Ammon's horn (tissue), 1 donor: ENCODE measurements around the gene NSD2.
A peak's percentile ranks its signal among the peaks of the same experiment; 100 is the strongest.
"Not testable (repeated sequence)": the region's sequence is repeated elsewhere in the genome, so short reads cannot be mapped to it uniquely, and the experiment has no call there.

ENCODE experiments used
- DNase-seq: peaks from one replicate; pipeline ENCODE4 v3.0.0-alpha.2; 2016; ENCODE audit warnings: low spot score

Gene NSD2

DNA sequence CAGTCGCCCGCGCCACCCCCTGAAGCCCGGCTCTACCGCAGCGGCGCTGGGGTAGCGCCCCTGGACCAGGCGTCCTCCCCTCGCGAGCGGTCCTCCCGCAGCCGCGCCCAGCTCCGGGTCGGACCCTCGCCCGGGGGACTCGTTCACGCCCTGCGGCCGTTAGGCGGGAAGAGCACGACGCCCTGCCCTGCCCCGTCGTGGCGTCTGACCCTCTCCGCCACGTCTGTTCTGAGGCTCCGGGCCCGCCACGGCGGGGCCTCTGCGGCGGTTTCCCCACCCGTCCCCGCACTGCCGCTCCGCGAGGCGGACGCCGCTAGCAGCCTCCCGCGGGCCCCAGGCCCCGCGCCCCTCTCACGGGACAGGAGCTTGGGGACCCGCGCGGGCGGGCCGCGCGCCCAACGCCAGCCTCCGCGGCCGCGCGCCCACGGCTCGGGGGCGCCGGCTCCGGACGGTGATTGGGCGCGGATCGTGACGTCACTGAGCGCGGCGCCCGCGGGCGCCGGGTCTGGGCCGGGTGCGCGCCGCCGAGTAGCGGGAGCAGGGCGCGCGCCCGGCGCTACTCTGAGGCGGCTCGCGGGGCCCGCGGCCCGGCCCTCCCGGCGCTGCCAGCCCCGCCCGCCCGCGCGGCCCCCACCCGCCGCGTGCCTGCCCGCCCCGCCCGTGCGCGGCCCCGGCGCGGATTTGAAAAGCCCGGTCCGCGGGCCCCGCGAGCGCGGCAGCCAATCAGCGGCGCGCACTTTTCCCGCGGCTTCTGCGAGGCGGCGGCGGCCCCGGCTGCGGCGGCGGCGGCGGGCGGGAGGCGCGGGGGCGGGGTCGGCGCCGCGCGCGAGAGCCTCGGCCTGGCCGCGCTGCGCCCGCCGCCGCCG, at the start of gene NSD2:
Gene NSD2 (plus strand): TSS at position 816 of the 866 bp plus-strand sequence. CDS start 29,262 bp downstream, outside the sequence.
- DNase-seq = peak; percentile 81

DNA sequence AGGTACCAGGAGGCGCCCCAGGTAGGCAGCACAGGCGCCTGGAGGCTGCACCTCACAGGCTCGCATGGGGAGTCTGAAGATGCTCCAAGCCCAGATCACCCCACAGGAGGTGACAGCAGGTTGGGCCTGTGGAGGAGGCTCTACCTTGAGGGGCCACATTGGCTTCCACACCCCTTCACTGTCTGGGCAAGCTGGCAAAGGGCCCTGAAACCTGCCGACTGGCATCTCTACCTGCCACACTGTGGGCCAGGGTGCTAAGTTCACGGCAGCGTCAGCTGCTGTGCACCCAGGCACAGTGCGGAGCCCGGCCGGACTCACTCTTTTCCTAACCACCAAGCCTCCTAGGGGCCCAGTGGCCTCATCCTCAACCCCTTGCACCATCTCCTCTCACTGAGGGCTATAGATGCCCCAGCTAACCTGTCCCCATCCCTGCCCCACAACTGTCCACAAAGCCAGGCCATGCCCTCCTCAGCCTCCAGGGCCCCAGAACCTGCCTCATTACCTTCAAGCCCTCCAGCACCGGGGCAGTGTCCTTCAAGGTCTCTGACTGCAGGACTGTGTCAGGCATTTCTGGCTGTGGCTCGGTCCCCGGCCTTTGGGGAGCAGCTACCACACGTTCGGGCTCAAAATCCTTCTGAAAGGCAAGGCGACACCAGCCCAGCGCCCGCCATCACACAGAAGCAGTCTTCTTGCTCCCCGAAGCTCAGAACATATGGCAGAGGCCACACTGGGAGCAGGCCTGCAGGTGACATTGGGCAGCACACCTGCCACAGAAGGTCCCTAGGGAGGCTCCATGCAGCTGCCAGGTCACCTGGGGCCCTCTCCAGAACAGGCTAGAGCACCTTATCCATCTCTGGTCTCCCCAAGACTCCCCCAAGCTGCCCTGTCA, 49.3 kb upstream of the NSD2 start:
- DNase-seq = no peak

DNA sequence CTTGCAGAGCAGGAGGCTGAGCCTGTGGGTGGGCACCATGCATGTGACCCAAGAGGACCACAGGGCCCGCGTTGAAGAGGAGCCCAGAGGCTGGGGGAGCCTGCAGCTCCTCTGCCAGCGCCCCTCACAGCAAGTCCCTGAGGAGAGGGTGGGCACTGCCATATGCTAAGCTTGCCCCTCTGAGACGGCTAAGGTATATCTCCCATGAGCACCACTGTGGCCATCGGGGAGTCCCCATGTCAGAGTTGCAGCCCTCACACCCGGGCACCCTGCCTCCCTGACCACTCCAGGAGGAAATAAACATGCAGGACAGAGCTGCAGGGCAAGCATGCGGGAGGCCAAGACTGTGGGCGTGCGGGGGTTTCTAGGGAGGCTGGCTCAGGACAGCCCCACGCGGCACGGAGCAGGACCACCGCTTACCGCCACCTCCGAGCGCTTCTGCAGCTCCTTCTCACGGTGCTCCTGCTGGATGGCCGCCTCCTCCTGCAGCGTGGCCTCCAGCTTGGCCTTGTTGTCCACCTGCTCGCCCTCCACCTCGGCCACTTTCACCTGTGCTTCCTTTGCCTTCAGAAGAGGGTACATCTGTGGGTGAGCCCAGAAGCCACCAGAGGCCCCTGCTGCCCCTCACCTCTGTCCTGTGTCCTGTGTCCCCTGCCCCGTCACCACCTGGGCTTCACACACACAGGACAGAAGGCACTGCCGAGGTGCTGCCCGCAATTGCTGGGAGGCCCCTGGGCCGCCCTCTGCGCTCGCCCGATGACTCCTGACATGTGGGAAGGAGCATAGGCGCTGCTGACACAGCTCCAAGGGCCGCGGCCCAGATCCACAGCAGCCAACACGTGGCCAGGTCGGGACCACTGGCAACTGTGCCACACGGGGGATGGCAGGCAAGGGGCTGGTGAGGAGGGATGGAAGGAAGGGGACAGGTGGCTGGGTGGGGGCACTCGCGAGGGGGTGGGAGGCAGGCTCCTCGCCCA, 48.3 kb upstream of the NSD2 start:
- DNase-seq = no peak

DNA sequence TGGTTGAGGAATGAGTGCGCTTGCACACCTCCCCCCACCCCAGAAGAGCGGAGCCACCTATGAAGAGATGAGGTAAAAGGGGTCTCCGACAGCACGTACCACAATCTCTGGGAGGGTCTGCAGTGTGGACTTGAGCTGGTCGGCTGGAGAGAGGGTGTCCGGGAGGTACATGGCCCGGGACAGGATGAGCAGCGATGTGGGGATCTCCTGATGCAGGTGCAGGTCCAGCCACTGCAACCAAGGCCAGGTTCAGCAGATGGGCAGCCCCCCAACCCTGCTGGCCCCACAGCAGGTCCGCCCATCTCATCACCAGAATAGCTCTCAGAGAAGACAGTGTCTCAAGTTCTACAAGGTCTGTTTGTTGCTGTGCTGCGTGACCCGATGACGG, 47.7 kb upstream of the NSD2 start:
- no peak for DNase-seq

DNA sequence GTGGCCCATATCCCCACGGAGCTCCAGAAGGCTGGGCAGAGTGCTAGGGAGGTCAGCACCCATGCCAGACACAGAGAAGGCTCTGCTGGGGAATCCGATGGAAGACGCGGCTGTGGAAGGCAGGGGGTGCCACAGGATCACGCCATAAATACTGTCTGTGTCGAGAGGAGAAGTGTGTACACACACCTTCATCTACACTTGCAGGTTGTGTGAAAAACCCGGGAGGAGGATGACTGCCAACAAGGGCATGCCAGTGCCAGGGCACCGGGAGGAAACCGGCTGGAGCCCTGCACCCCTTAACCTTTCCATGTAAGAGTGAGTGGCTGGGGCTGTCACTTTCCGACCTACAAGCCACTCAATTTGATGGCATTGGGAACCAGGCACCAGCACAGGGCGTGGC, 46.4 kb upstream of the NSD2 start:
- no peak for DNase-seq

DNA sequence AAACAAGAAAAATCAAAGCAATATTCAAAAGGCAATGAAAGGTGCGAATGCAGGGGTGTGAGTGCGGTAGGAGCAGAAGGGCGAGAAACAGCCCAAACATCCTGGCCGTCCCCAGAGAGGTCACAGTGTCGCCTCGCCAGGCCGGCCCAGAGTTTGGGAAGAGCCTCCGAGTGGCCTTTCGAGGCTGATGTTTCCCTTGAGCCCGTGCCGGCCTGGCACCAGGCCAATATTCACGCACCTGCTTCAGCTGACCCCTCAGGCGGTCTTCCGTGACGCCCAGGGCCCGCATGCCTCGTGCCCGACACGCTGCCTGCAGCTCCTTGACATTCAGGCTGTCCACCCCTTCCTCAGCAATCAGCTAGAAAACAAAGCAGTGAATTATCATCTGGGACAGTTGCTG, 45.9 kb upstream of the NSD2 start:
- no peak for DNase-seq

DNA sequence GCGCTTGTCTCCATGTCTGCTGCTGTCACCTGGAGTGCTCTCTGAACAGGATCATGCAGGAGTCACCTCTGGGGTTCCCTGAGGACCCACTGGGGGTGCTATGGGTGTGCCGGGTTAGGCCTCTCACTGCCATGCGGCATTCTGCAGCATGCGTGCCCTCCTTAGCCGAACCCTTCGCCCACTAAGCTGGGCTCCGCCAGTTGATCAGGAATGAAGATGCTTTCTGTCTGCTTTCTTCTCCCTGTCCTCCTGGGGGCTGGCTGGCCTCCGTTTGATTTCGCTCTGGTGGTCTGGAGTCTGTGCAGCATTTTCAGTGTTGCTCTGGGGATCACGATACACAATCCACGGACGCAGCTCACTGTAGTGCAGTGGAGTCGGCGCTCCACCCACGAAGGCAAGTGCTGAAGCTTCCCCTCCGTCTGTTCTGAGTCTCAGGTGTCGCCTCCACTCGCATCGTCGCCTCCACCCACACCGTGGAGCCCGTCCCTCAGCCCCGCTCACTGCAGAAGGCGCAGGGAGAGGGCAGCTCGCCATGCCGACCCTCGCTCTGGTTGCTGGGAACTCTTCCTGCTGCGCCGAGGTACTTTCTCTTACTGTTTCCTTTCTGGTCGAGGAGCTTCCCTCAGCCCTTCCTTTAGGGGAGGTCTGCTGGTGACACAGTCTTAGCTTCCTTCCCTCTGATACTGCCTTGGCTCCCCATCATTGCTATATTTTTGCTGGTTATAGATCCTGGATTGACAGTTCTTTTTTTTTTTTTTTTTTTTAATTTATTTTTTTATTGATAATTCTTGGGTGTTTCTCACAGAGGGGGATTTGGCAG, 44.5 kb upstream of the NSD2 start:
- DNase-seq = no peak

DNA sequence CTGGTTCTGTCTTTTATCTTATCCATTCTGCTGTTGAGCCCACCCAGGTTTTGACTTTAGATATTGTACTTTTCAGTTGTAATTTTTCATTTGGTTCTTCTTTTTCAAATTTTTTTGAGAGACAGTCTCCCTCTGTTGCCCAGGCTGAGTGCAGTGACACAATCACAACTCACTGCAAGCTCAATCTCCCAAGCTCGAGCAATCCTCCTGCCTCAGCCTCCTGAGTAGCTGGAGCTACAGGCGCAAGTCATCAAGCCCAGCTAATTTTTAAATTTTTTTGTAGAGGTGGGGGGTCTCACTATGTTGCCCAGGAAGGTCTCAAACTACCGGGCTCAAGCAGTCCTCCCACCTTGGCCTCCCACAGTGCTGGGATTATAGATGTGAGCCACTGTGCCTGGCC, 41.0 kb upstream of the NSD2 start:
- no peak for DNase-seq

DNA sequence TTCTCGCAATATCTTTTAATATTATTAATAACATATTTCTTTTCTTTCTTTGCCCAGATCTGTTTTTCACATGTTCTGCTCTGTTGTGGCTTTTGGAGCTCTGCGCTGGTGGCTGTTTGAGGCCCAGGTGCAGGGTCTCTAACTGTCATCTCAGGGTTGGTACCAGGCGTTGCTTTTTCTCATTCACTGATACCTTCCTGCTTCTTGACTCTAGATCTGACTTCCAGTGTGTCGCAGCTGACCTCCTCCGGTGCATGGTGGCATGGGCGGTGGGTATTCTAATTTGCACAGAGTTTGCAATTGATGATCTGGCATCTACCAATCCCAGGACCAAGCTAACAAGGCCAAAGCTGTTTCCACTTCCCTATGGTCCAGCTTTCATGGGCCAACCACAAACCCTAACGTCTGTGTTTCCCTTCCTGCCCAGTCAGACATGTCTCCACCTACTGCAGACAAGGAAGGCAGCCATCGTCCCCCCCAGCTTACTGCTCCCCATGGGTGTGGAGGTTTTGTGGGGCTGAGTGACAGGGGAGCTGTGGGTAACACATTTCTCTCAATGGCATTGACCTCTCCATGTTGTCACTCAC, 40.5 kb upstream of the NSD2 start:
- no peak for DNase-seq

DNA sequence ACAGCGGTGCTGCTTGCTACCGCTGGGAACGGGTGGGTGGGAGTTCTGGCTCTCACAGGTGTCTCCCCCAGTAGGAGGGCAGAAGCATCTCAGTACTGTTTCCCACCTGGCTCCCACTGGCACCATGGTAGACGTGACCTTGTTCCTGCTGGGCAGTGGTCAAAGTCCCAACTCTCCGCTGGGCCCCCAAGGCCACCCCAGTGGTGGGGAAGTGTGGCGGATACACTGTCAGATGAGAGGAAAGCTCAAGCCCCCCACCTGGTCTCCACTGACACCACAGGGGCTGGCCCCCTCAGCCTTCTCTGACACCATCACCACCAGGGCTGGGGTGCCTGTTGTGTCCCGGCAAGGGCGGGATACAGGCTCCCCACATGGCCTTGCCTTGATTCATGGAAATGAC, 39.9 kb upstream of the NSD2 start:
- DNase-seq = no peak

DNA sequence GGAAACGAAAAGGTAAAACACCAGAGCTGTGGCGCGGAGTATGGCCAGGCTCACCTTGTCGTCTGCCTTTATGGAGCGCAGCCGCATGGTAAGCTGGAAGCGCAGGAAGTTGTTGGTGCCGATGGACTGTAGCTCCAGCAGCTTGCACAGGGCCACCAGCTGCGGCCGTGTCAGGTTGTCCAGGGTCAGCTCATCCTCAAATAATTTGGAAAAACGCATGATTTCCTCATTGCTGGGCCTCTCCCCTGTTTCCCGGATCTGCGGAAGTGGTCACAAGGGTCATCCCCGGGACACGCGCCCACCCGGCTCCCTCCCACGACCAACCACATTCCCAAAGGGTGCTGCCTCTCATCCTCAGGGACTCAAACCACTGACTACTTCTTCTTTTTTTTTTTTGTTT, 38.5 kb upstream of the NSD2 start:
- no peak for DNase-seq

DNA sequence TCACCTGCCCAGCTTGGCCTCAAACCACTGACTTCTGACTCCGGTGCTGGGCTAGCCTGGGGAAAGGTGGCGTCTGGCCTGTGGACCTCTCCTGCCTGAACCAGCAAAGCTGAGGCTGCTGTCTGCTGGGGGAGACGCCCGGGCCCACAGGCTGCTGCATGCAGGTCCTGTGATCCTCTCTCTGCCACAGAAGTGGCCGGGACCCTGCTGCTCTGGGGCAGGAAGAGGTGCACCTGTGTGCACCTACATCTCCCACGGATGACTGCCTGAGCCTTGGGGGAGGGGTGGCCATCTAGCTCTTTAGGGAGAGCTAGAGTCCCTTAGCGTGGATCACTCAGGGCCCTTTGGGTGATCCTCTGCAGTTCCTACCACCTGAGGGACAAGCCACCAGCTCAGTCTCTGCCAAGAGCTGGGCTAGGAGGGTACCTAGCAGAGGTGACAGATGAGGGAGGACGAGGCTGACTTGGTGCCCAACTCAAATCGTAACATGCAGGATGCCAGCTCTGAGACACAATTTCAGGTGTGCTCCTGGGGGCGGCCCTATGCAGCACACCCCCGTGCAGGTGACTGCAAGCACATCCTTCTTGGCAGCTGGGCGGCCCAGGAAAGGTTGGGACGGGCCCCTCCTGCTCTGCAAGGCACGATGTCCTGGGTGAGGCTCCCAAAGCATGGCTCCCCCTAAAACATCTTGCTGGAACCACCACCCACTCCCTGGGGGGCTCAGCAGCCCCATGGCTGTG, 37.7 kb upstream of the NSD2 start:
- DNase-seq = no peak

DNA sequence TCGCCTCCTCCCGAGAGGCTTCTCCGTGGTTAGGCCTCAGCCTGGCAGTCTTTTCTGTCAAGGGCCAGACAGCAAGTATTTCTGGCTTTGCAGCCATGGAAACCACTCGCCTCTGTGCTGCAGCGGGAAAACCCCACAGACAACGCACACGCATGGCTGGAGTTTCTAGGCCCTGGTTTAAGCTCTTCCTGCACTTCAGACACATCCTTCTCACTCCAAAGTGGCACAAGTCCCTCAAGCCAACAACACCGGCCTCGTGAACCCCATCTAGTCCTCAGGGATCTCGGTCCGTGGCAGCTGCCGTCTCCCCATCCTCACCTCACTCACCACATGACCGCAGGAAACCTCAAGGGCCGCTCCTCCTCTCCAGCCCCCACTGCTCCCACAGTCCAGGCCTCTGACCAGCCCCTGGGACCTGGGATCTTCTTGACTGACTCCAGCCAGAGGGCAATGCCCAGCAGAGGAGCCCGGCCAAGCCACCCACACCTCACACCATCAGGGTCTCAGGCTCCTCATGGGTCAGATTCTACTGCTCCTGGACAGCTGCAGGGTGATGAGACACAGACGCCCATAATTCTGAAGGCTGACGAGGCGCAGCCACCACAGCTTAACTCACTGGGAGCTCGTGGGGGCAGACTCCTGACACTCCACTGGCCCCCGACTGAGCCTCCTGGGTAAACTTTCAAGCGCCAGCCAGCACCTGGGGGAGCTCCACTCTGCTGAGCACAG, 37.0 kb upstream of the NSD2 start:
- no peak for DNase-seq

DNA sequence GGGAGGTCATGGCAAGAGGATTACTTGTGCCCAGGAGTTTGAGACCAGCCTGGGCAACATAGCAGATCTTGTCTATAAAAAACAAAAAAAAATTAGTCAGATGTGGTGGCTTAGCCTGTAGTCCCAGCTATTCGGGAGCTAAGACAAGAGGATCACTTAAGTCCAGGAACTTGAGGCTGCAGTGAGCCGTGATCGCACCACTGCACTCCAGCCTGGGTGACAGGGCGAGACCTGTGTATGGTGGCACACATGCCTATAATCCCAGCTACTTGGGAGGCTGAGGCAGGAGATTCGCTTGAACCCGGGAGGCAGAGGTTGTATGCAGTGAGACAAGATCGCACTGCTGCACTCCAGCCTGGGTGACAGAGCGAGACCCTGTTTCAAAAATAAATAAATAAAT, 35.4 kb upstream of the NSD2 start:
- DNase-seq = not testable (repeated sequence)

DNA sequence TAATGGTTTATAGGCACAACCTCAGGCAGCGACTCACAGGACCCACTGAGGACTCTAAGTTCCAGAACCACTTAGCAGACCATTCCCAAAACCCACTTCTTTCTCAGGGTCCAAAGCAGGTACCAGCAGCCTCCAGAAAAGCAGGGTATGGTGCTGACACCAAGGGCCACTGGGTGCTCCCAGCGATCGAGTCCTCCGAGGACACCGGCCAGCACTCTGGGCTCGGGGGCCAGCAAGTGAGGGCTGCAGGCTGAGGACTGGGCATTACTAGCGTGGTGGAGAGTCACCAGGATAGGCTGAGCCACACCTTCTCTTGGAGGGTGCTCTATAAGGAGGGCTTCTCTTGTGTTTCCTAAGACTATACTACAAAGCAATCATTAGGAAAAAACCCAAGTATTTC, 34.5 kb upstream of the NSD2 start:
- DNase-seq = no peak

DNA sequence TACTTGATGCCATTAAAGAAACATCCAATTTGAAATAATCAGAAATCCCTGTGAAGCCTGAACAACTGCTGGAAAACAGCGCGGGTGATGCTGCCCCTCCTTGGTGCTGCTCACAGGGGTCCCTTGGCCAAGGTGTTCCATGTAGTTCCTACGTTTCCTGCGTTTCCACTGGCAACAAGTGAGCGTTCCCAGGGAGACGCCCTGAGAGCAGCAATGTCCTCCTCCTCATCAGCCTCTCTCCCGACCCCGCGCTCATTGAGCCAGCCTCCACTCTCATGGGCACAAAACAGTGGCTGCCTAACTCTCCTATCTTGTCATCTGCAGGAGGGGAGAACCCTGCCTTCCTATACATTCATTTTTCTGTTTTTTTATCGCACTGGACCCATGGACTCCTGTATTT, 34.1 kb upstream of the NSD2 start:
- no peak for DNase-seq

DNA sequence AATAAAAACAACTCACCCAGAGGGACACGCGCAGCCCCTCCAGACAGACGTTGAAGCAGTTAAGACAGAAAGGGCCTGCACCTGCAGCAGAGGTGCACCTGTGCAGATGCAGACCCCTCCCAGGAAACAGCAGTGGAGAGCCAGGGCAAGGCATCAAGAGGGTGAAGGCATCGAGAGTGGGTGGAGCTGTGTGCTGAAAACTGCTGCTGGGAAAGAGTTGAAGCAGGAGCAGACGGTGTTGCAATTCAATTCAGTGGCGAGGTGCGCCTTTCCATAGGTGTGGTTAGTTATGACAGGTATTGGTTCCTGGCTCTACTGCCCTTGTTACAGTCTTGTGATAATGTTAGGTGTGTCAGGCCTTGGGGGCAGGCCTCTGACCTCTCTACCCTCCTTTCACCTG, 31.9 kb upstream of the NSD2 start:
- DNase-seq = no peak

DNA sequence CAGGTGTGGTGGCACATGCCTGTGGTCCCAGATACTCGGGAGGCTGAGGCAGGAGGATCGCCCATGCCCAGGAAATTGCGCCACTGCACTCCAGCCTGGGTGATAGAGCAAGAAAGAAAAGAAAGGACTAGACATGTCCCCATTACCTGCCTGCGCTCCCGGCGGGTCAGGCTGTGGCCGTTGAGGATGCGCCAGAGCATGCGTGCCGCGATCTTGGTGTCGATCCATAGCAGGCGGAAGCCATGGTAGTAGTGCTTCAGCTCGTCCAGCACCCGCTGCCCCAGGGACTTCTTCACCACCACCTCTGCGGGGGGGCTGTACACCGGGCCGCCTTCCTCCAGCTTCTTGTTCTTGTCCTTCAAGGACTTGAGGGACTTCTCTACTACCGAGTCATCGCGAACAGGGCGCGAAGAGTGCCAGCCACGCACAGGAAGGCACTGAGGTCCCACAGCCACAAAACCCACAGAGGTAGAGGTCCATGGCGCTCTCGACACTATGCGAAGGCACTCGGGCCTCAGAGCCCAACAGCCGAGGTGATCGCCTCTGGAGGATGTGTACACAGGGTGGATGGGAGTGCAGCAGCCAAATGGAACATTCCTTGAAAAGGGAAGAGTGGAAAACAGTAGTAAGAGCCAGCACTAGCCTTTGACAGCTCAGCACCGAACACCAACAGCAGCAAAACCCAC, 29.8 kb upstream of the NSD2 start:
- DNase-seq = no peak

DNA sequence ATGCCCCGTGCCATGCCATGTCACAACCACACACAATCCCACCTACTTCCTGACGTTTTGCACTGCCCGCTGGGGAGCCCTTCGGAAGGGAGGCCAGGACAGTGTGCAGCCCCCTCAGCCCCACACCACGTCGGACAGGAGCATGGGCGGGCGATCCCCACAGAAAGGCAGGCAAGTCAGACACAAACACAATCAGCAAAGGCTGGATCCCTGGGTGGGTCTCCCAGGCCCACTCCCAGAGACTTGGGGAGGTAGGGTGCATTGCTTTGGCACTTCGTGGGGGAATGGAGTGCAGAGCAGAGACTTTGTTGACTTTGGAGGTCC, 29.3 kb upstream of the NSD2 start:
- DNase-seq = no peak
